ENCODE results near the gene HIBADH. TPM values are rescaled to one million over a fixed set of nuclear protein-coding genes. Genes with fewer than 3 reads are reported as not detected.
"Not testable (repeated sequence)": the region's sequence is repeated elsewhere in the genome, so short reads cannot be mapped to it uniquely, and the experiment has no call there.

The HIBADH gene
- total RNA-seq, 1 experiment from 2014 or later = 49.8 TPM

- DNase-seq (ENCODE audit: low read depth) = no peak
Observed at GRCh38 chr7:27548304-27548703, 114.4 kb downstream of the HIBADH start.

GRCh38 chr7:27547401-27547800, 115.3 kb downstream of the HIBADH start:
- DNase-seq (ENCODE audit: low read depth) = no peak

GRCh38 chr7:27546610-27547009, 116.1 kb downstream of the HIBADH start:
- no peak for DNase-seq (ENCODE audit: low read depth)

- no peak for DNase-seq (ENCODE audit: low read depth)
Observed at GRCh38 chr7:27535795-27536194, 126.9 kb downstream of the HIBADH start.

- DNase-seq (ENCODE audit: low read depth) = no peak
Observed at GRCh38 chr7:27533652-27534081, 129.0 kb downstream of the HIBADH start.

GRCh38 chr7:27532314-27532713, 130.4 kb downstream of the HIBADH start:
- DNase-seq (ENCODE audit: low read depth) = no peak

- DNase-seq (ENCODE audit: low read depth) = no peak
Observed at GRCh38 chr7:27527348-27527714, 135.4 kb downstream of the HIBADH start.

GRCh38 chr7:27526611-27527347, 135.9 kb downstream of the HIBADH start:
- DNase-seq (ENCODE audit: low read depth) = no peak

GRCh38 chr7:27526131-27526530, 136.6 kb downstream of the HIBADH start:
- DNase-seq (ENCODE audit: low read depth) = no peak

- no peak for DNase-seq (ENCODE audit: low read depth)
Observed at GRCh38 chr7:27523321-27523720, 139.4 kb downstream of the HIBADH start.

- no peak for DNase-seq (ENCODE audit: low read depth)
Observed at GRCh38 chr7:27522566-27522965, 140.1 kb downstream of the HIBADH start.

GRCh38 chr7:27520815-27521790, 141.6 kb downstream of the HIBADH start:
- DNase-seq (ENCODE audit: low read depth) = no peak

- DNase-seq (ENCODE audit: low read depth) = no peak
Observed at GRCh38 chr7:27519793-27520469, 142.8 kb downstream of the HIBADH start.

- no peak for DNase-seq (ENCODE audit: low read depth)
Observed at GRCh38 chr7:27518561-27519350, 143.9 kb downstream of the HIBADH start.

- DNase-seq (ENCODE audit: low read depth) = no peak
Observed at GRCh38 chr7:27516421-27516820, 146.3 kb downstream of the HIBADH start.

GRCh38 chr7:27515933-27516332, 146.8 kb downstream of the HIBADH start:
- peak; percentile 69 for DNase-seq (ENCODE audit: low read depth)

GRCh38 chr7:27514861-27515260, 147.8 kb downstream of the HIBADH start:
- no peak for DNase-seq (ENCODE audit: low read depth)

GRCh38 chr7:27513885-27514284, 148.8 kb downstream of the HIBADH start:
- DNase-seq (ENCODE audit: low read depth) = no peak

GRCh38 chr7:27511370-27511769, 151.3 kb downstream of the HIBADH start:
- not testable (repeated sequence) for DNase-seq (ENCODE audit: low read depth)

GRCh38 chr7:27510541-27510940, 152.1 kb downstream of the HIBADH start:
- no peak for DNase-seq (ENCODE audit: low read depth)

- not testable (repeated sequence) for DNase-seq (ENCODE audit: low read depth)
Observed at GRCh38 chr7:27501879-27502278, 160.8 kb downstream of the HIBADH start.
